GM12878 (cell line): ENCODE measurements around the gene ARFRP1. TPM values are rescaled to one million over a fixed set of nuclear protein-coding genes. Genes with fewer than 3 reads are reported as not detected.

Experiments
- ATAC-seq: fragments of 200-7000 bp; cut with Tn5 transposase; 3 replicates; pipeline ENCODE4 v1.9.1; 2020; ENCODE audit warnings: mild to moderate bottlenecking, moderate library complexity
- BruUV-seq: library from RNA; stranded (reverse); fragments of 400-500 nt; replicated peaks from 2 replicates; lab custom pipeline; 2021; lab: Mats Ljungman, UMichigan
- CTCF ChIA-PET: fragments of 300-600 bp; sonication (Branson Sonifier 250); formaldehyde crosslinking; extraction: SDS; loops from one replicate; lab custom pipeline; 2021; ENCODE audit warnings: inconsistent platforms; lab: Yijun Ruan, JAX
- POLR2A ChIA-PET: fragments of 350-600 bp; formaldehyde crosslinking; extraction: SDS; loops from one replicate; lab custom pipeline; 2021; ENCODE audit warnings: inconsistent platforms; lab: Charles Lee
- RAD21 ChIA-PET: fragments of 300-600 bp; sonication (Branson Sonifier 250); formaldehyde crosslinking; loops from one replicate; lab custom pipeline; 2023; ENCODE audit warnings: antibody characterized with exemption; ENCODE audit not compliant: unreplicated experiment; lab: Charles Lee
- SMC1A ChIA-PET: fragments of 300-600 bp; sonication (Branson Sonifier 250); formaldehyde crosslinking; loops from one replicate; lab custom pipeline; 2023; ENCODE audit not compliant: unreplicated experiment, uncharacterized antibody; lab: Charles Lee
- DNase-seq: peaks from one replicate; pipeline ENCODE4 v3.0.0-alpha.2; 2011; ENCODE audit warnings: low read depth, low spot score
- FAIRE-seq: peaks from 3 replicates; lab custom pipeline; 2011; peaks lifted over from hg19 to GRCh38; lab: Jason Lieb, UNC
- H2AFZ ChIP-seq: 2 replicates; pipeline ENCODE4 v1.6.0; 2011; ENCODE audit warnings: low read depth, low read length, control low read depth; ENCODE audit not compliant: control insufficient read depth
- H3K27ac ChIP-seq: 2 replicates; pipeline ENCODE4 v1.5.1; 2011; ENCODE audit warnings: control low read depth; ENCODE audit not compliant: control insufficient read depth, insufficient read depth
- H3K27me3 ChIP-seq, 2 experiments: replicated peaks in 1 of 2; 2 replicates each; pipeline versions ENCODE4 v1.6.0 to v1.6.1; 2011; ENCODE audit warnings: low read length in 1 of 2; ENCODE audit not compliant: control insufficient read depth in 2 of 2, insufficient read depth in 2 of 2
- H3K36me3 ChIP-seq, 2 experiments: 2 replicates each; pipeline ENCODE4 v1.5.1; 2011; ENCODE audit warnings: low read length in 1 of 2; ENCODE audit not compliant: control insufficient read depth in 2 of 2, insufficient read depth in 2 of 2
- H3K4me1 ChIP-seq: 2 replicates; pipeline ENCODE4 v1.6.1; 2011; ENCODE audit warnings: mild to moderate bottlenecking, low read length, moderate library complexity, mixed read lengths; ENCODE audit not compliant: control insufficient read depth, insufficient read depth
- H3K4me2 ChIP-seq: 2 replicates; pipeline ENCODE4 v1.6.0; 2011; ENCODE audit warnings: control low read depth; ENCODE audit not compliant: control insufficient read depth, insufficient read depth
- H3K4me3 ChIP-seq: fragments of 200-600 bp; sonication (generic); 2 replicates; pipeline ENCODE4 v1.5.1; 2016
- H3K79me2 ChIP-seq: 2 replicates; pipeline ENCODE4 v1.6.0; 2011; ENCODE audit warnings: low read length; ENCODE audit not compliant: control insufficient read depth, insufficient read depth
- H3K9ac ChIP-seq: 2 replicates; pipeline ENCODE4 v1.8.0; 2011; ENCODE audit warnings: low read length, control low read depth, mixed read lengths; ENCODE audit not compliant: control insufficient read depth, insufficient read depth
- H3K9me3 ChIP-seq: replicated peaks from 3 replicates; pipeline ENCODE4 v1.5.1; 2011; ENCODE audit warnings: mild to moderate bottlenecking, low read length; ENCODE audit not compliant: control insufficient read depth, insufficient read depth
- H4K20me1 ChIP-seq: 2 replicates; pipeline ENCODE4 v1.6.0; 2011; ENCODE audit not compliant: control insufficient read depth, insufficient read depth
- BACH1 ChIP-seq: fragments of 450-650 bp; IDR thresholded peaks from 2 replicates; pipeline ENCODE4 v1.6.1; 2017; ENCODE audit warnings: mild to moderate bottlenecking, borderline replicate concordance
- CREM ChIP-seq: IDR thresholded peaks from 2 replicates; pipeline ENCODE4 v1.6.1; 2014; ENCODE audit warnings: antibody characterized with exemption, low read depth
- GATAD2B ChIP-seq: fragments of 450-650 bp; conservative IDR thresholded peaks from 2 replicates; pipeline ENCODE4 v1.6.1; 2017; ENCODE audit warnings: low read depth, mild to moderate bottlenecking, moderate library complexity
- HDGF ChIP-seq: fragments of 450-650 bp; IDR thresholded peaks from 2 replicates; pipeline ENCODE4 v1.6.1; 2016; ENCODE audit warnings: antibody characterized with exemption
- IKZF1 ChIP-seq: fragments of 450-650 bp; conservative IDR thresholded peaks from 2 replicates; pipeline ENCODE4 v1.6.1; 2017; ENCODE audit warnings: antibody characterized with exemption, mild to moderate bottlenecking
- LARP7 ChIP-seq: fragments of 450-650 bp; IDR thresholded peaks from 2 replicates; pipeline ENCODE4 v1.6.1; 2017; ENCODE audit warnings: mild to moderate bottlenecking
- NBN ChIP-seq: fragments of 450-650 bp; IDR thresholded peaks from 2 replicates; pipeline ENCODE4 v1.6.1; 2016
- NR2C1 ChIP-seq: fragments of 450-650 bp; IDR thresholded peaks from 2 replicates; pipeline ENCODE4 v1.6.1; 2017; ENCODE audit warnings: antibody characterized with exemption, mild to moderate bottlenecking, moderate library complexity
- POLR2A ChIP-seq: IDR thresholded peaks from 2 replicates; pipeline ENCODE4 v1.6.1; 2011; ENCODE audit warnings: low read depth, mild to moderate bottlenecking, low read length
- RELA ChIP-seq: fragments of 450-650 bp; IDR thresholded peaks from 2 replicates; pipeline ENCODE4 v1.8.0; 2014; ENCODE audit warnings: borderline replicate concordance; ENCODE audit not compliant: partially characterized antibody
- RELB ChIP-seq: fragments of 450-650 bp; IDR thresholded peaks from 2 replicates; pipeline ENCODE4 v1.6.1; 2017; ENCODE audit warnings: low read depth, mild to moderate bottlenecking, moderate library complexity
- TCF12 ChIP-seq: IDR thresholded peaks from 2 replicates; pipeline ENCODE4 v1.6.1; 2011; ENCODE audit warnings: low read depth, mild to moderate bottlenecking, low read length
- WGBS: methylation state at CpG from one replicate; pipeline ENCODE4 v1.1.6; 2016; ENCODE audit warnings: low lambda C conversion rate; ENCODE audit not compliant: insufficient replicate concordance, insufficient coverage; ENCODE audit errors: missing lambda C conversion rate; 5-methylcytosine and 5-hydroxymethylcytosine counted together
- in situ Hi-C: fragments of 300-500 bp; cut with MboI; formaldehyde crosslinking; loops from 9 replicates; pipeline ENCODE4 v1.14.3; 2018; ENCODE audit warnings: mixed read lengths
- intact Hi-C: fragments of 100-400 bp; cut with micrococcal nuclease; formaldehyde crosslinking; loops from one replicate; pipeline ENCODE4 v1.14.2; 2022; ENCODE audit not compliant: unreplicated experiment
- polyA plus RNA-seq, 11 experiments: library from polyadenylated mRNA; depleted of rRNA in 4 of 11; unstranded in 6 of 11; stranded (reverse) in 5 of 11; fragments of >200 nt; fragmentation: Nextera tagmentation in 4 of 11; fragmentation: Illumina TruSeq in 1 of 11; extraction: Ambion mirVana in 4 of 11; extraction: Trizol in 1 of 11; gene quantifications; 1 replicate in 1 of 11; 2 replicates in 10 of 11; pipeline versions ENCODE4 v1.2.1 to v1.2.3, GENCODE V29; 2011 to 2016; ENCODE audit warnings: inconsistent platforms in 2 of 11, missing spikeins in 2 of 11, low read depth in 1 of 11
- total RNA-seq, 4 experiments: library from RNA; depleted of rRNA in 3 of 4; stranded (reverse); fragments of >200 nt in 3 of 4; fragmentation: Illumina TruSeq in 1 of 4; extraction: Trizol in 1 of 4; gene quantifications; 2 replicates each; pipeline versions ENCODE4 v1.2.1 to v1.2.3, GENCODE V29; 2013 to 2021
- TF ChIP-seq, protein P1 (sequence below): IDR thresholded peaks from 2 replicates; pipeline ENCODE4 v1.6.1; 2012; ENCODE audit warnings: improper control_type of control experiment, low read depth, low read length; ENCODE audit not compliant: insufficient replicate concordance

ARFRP1 gene
- total and polyA plus RNA-seq, 10 of the 15 experiments (the other 5 are each of a cell fraction or from before 2014, with no cell fraction given) = 0.37 to 71.7 (median 34.6) TPM

DNA sequence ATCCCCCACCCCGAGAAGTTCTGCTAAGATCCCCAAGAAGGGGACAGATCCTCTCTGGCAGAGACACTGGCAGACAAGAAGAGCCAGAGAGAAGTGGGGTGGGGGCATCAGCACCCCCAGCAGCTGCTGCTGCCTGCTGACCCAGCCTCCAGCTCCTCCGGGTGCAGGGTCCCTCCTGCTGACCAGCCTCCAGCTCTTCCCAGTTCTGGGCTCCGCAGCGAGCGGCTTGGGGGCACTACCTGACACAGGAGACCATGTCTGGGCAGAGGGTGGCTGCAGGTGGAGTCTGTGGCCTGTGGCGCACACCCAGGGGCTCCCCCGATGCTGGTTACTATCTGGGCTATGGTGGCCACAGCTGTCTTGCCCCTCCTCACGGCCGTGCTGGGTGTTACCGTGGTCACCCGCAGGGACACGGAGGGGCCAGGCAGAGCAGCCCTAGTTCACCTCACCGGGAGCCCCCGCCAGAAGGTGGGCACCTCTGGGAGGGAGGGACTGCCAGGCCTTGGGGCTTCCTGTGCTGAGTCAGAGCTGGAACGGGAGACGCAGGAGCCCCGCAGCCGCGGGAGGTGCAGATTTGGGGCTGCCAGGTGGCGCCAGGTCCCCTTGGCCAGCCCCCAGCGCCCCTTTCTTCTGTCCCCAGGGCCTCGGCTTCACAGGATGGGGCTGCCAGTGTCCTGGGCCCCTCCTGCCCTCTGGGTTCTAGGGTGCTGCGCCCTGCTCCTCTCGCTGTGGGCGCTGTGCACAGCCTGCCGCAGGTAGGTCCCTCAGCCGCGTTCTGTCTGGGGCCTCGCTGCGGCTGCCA, 29.3 kb upstream of the ARFRP1 start (continued):
- TF ChIP-seq RELB = peak; percentile 43; the same call in 1 of the 2 replicates
- peak; percentile 75 for TF ChIP-seq IKZF1
- TF ChIP-seq RELA = no peak

DNA sequence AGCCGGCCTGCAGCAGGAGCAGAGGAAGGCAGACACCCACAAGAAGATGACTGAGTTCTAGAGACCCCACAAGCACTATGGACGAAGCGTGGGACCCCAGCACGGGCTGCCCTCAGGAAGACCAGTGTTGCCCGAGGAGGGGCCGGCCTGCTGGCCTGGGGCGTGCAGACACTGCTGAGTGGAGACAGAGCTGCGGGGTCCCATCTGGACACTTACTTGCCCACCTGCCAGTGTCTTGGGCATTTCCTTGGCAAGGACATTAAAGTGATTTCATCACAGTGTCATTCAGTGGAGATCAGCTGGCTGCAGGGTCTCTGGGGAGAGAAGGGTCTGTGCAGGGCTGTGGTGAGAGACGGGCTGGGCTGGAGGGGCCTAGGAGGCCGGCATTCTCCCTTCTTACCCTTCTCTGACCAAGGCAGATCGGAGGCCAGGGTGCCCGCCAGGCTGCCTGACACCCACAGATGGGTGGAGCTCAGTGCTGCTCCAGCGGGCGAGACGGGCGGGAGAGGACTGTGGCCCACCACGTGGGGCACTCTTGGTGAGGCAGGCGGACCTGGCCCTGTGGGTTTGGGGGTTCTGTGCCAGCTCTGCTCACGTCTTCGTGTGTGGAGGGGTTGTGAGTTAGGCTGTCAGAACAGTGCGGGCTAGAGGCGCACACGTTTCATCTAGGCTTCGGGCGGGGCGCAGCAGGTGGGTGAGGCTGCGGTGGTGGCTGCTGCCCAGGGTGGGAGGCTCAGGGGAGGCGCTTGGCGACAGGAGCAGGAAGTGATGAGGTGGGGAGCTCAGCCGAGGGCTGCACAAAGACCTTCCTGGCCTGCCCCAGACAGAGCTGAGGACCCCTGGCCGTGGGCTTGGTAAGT, 28.3 kb upstream of the ARFRP1 start, which contains the start of gene LIME1:
Gene LIME1 (plus strand): TSS at position 806 of the 860 bp plus-strand sequence. CDS start 886 bp downstream, outside the sequence.
- ChIA-PET SMC1A (interaction anchor here (0.8 to 1.7 kb wide), 7 partner anchors 8 to 93 kb away, joined by 3 to 14 read pairs (median 3); partner anchors contain the start of genes ARFRP1 and ZGPAT), POLR2A (interaction anchor here (0.6 to 2.1 kb wide), 6 partner anchors 8 to 129 kb away, joined by 3 to 6 read pairs (median 4); partner anchors contain the start of genes ARFRP1, TPD52L2 and ZGPAT), RAD21 (interaction anchor here (0.9 to 4.2 kb wide), 8 partner anchors 8 to 199 kb away, joined by 3 to 32 read pairs (median 5); partner anchors contain the start of genes ARFRP1, PTK6, RTEL1 and TPD52L2), CTCF (interaction anchor here (0.6 to 2.9 kb wide), 8 partner anchors 13 to 198 kb away, joined by 3 to 28 read pairs (median 4); partner anchors contain the start of genes ARFRP1, RTEL1, TPD52L2 and ZGPAT)
- H2AFZ ChIP-seq = peak within 1 kb of the TSS; percentile 34; the same call in 1 of the 2 replicates
- H4K20me1 ChIP-seq = no peaks in the 10 kb centered on the region
- H3K36me3 ChIP-seq = peaks cover 8 to 24% of the 10 kb centered on the region in 2 experiments; a peak in 3 of 4 replicates
- in situ Hi-C loops = no loop called here
- peak within 1 kb of the TSS; percentile 81 for H3K9ac ChIP-seq
- BruUV-seq = no TSS peak
- intact Hi-C loops = loop anchor here (2.0 kb wide), 2 partner anchors 29 to 129 kb away; partner anchors contain the start of genes ARFRP1 and TPD52L2
- H3K79me2 ChIP-seq = peaks cover 32% of the 10 kb centered on the region
- peak within 1 kb of the TSS; percentile 84 for H3K4me3 ChIP-seq
- peaks cover 41% of the 10 kb centered on the region for H3K4me1 ChIP-seq
- H3K27ac ChIP-seq = peak within 1 kb of the TSS; percentile 94
- no peaks in the 10 kb centered on the region for H3K27me3 ChIP-seq
- 38% methylated on average over 31 of the region's 31 CpGs for WGBS
- ATAC-seq = peak; percentile 62
- no peak for DNase-seq
- peak; percentile 92 for FAIRE-seq
- H3K9me3 ChIP-seq = no peaks in the 10 kb centered on the region
- peak within 1 kb of the TSS; percentile 93 for H3K4me2 ChIP-seq
- TF ChIP-seq CREM (0 out of 2 replicates have a peak, but pooled peaks have one; percentile 27), NBN (peak; percentile 72), GATAD2B (peak; percentile 74; the same call in 1 of the 2 replicates), POLR2A (peak; percentile 72), NR2C1 (no peak), HDGF (peak; percentile 92), LARP7 (peak; percentile 67; the same call in 1 of the 2 replicates), TCF12 (0 out of 2 replicates have a peak, but pooled peaks have one; percentile 20), BACH1 (0 out of 2 replicates have a peak, but pooled peaks have one; percentile 16)
- TF ChIP-seq, protein P1, sequence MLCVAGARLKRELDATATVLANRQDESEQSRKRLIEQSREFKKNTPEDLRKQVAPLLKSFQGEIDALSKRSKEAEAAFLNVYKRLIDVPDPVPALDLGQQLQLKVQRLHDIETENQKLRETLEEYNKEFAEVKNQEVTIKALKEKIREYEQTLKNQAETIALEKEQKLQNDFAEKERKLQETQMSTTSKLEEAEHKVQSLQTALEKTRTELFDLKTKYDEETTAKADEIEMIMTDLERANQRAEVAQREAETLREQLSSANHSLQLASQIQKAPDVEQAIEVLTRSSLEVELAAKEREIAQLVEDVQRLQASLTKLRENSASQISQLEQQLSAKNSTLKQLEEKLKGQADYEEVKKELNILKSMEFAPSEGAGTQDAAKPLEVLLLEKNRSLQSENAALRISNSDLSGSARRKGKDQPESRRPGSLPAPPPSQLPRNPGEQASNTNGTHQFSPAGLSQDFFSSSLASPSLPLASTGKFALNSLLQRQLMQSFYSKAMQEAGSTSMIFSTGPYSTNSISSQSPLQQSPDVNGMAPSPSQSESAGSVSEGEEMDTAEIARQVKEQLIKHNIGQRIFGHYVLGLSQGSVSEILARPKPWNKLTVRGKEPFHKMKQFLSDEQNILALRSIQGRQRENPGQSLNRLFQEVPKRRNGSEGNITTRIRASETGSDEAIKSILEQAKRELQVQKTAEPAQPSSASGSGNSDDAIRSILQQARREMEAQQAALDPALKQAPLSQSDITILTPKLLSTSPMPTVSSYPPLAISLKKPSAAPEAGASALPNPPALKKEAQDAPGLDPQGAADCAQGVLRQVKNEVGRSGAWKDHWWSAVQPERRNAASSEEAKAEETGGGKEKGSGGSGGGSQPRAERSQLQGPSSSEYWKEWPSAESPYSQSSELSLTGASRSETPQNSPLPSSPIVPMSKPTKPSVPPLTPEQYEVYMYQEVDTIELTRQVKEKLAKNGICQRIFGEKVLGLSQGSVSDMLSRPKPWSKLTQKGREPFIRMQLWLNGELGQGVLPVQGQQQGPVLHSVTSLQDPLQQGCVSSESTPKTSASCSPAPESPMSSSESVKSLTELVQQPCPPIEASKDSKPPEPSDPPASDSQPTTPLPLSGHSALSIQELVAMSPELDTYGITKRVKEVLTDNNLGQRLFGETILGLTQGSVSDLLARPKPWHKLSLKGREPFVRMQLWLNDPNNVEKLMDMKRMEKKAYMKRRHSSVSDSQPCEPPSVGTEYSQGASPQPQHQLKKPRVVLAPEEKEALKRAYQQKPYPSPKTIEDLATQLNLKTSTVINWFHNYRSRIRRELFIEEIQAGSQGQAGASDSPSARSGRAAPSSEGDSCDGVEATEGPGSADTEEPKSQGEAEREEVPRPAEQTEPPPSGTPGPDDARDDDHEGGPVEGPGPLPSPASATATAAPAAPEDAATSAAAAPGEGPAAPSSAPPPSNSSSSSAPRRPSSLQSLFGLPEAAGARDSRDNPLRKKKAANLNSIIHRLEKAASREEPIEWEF = no peak
